GM12865 (cell line): ENCODE measurements around the gene RPAP3.

Experiments
- DNase-seq: peaks from one replicate; pipeline ENCODE4 v3.0.0; 2010; ENCODE audit warnings: low read depth
- H3K4me3 ChIP-seq: 2 replicates; pipeline ENCODE4 v1.5.1; 2011; ENCODE audit warnings: mild to moderate bottlenecking, low read depth, low read length, control low read depth
- TF ChIP-seq, protein P1 (sequence below): IDR thresholded peaks from 2 replicates; pipeline ENCODE4 v1.5.1; 2011; ENCODE audit warnings: low read length, control low read depth, low read depth, inconsistent platforms; ENCODE audit not compliant: insufficient read depth; ENCODE audit errors: missing control alignments

Gene RPAP3

DNA sequence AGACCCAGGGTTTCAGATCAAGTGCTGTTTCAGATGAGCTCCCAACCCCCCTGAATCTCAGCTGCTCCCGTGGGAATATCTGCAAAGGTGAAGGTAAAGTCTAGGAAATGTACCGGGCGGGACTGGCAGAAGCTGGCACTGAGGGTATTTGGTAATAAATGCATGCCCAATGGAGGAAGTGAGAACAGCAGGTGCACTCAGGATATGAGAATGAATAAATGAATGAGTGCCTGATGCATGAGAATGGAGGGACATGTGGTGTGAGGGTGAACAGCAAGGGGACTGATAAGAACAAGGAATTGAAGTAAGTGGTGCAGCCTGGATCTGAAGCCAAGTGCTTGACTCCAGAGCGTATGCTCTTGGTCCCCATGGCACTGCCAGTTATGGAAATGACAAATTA, 41.3 kb upstream of the RPAP3 start:
- TF ChIP-seq, protein P1, sequence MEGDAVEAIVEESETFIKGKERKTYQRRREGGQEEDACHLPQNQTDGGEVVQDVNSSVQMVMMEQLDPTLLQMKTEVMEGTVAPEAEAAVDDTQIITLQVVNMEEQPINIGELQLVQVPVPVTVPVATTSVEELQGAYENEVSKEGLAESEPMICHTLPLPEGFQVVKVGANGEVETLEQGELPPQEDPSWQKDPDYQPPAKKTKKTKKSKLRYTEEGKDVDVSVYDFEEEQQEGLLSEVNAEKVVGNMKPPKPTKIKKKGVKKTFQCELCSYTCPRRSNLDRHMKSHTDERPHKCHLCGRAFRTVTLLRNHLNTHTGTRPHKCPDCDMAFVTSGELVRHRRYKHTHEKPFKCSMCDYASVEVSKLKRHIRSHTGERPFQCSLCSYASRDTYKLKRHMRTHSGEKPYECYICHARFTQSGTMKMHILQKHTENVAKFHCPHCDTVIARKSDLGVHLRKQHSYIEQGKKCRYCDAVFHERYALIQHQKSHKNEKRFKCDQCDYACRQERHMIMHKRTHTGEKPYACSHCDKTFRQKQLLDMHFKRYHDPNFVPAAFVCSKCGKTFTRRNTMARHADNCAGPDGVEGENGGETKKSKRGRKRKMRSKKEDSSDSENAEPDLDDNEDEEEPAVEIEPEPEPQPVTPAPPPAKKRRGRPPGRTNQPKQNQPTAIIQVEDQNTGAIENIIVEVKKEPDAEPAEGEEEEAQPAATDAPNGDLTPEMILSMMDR = no peak
- peak; percentile 22 for DNase-seq
- no peak overlapping the region for H3K4me3 ChIP-seq

GRCh38 chr12:47746523-47746922, 40.7 kb upstream of the RPAP3 start:
- TF ChIP-seq, protein P1 = no peak
- H3K4me3 ChIP-seq = no peak overlapping the region
- DNase-seq = no peak

- no peak overlapping the region for H3K4me3 ChIP-seq
- TF ChIP-seq, protein P1 = no peak
- no peak for DNase-seq
These were observed 40.2 kb upstream of the RPAP3 start for GRCh38 chr12:47746073-47746472.

GRCh38 chr12:47745485-47746041, 39.7 kb upstream of the RPAP3 start:
- TF ChIP-seq, protein P1 = no peak
- H3K4me3 ChIP-seq = no peak overlapping the region
- no peak for DNase-seq

DNA sequence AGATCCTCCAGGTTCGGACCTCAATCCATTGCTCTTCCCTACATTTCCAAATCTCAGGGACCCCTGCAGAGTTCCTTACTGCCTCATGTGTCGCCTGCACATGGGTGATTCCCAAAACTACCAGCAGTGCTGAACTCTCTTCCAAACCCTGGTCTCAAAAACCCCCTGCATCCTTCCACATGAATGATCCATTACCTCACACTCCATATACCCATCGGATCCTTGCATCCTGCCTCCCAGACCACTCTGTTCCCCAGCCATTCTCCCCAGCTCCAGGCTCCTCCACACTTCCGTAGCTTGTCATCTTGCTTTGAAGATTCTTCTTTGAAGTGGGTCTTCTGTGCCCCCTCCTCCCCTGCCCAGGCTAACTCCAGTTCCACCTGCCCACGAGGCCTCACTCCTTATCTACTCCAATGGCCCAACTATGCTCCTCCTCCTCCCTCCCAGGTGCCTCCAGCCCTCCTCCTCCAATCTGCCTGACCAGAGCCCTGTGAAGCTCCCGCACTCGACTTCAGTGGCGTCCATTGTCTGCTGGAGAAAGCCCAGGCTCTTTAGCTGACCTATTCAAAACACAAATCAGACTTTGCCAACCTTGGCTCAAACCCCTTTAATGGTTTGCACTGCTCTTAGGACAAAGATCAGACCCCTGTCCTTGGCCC, 39.1 kb upstream of the RPAP3 start:
- TF ChIP-seq, protein P1 = no peak
- DNase-seq = no peak
- no peak overlapping the region for H3K4me3 ChIP-seq

DNA sequence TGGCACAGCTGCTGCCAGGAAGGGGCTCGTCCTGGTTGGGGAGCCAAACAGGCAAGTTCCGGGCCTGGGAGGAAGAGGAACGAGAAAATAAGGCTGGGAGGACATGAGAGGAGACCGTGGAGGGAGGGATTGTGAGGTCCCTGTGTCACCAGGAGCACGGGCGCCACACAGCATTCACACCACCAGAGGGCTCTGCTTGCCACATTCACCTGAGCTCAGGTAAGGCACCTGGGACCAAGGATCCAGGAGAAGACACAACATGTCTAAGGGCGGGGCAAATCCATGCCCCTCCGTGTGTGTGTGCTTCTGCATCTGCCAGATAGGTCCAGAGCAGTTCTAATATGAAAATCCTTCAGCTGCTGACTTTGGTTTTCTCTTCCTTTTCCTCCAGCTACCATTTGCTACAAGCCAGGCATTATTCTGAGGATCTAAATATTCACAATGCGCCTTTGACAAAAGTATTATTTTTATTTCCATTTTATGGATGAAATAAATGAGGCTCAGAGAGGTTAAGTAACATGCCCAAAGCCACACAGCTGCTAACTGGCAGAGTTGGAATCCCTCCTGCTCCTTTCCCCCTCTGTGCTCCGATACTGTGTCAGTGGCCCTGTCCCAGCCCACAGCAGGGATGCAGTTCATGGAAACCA, 38.3 kb upstream of the RPAP3 start:
- DNase-seq = peak; percentile 49
- no peak overlapping the region for H3K4me3 ChIP-seq
- TF ChIP-seq, protein P1 = peak; percentile 59
